ENCODE results near the gene SLIT3. TPM values are rescaled to one million over a fixed set of nuclear protein-coding genes. Genes with fewer than 3 reads are reported as not detected.

Gene SLIT3
- total RNA-seq, 1 experiment from 2014 or later, result 0.92 TPM

GRCh38 chr5:169103586-169104181 lies 197.3 kb downstream of the SLIT3 start:
- Histone ChIP-seq H3K27me3 (ENCODE audit: insufficient read depth, low read length) (no peaks in the 10 kb centered on the region), H3K14ac (ENCODE audit: insufficient read depth, low read length) (no peak overlapping the region), H3K23me2 (ENCODE audit: insufficient read length, low read depth, low read length, poor library complexity, severe bottlenecking) (no peaks in the 10 kb centered on the region), H3K23ac (ENCODE audit: insufficient read length, low read depth, low read length) (no peak overlapping the region), H3T11ph (ENCODE audit: low read length) (no peak overlapping the region), H3K9me3 (ENCODE audit: control insufficient read depth, low read depth, low read length) (no peaks in the 10 kb centered on the region), H3K9ac (ENCODE audit: extremely low read depth, insufficient read length, low read length) (no peak overlapping the region), H3K4ac (ENCODE audit: low read depth, low read length) (no peak overlapping the region), H3K4me2 (ENCODE audit: insufficient read depth, insufficient read length, low read length) (no peak overlapping the region), H2BK12ac (ENCODE audit: insufficient read length, low read depth, low read length) (no peak overlapping the region), H4K8ac (replicated peaks; ENCODE audit: insufficient read length, low read depth, low read length) (no peak overlapping the region), H3K56ac (ENCODE audit: insufficient read length, low read depth, low read length) (no peak overlapping the region), H3K18ac (ENCODE audit: insufficient read length, low read depth, low read length) (no peak overlapping the region), H2BK5ac (ENCODE audit: insufficient read length, low read length) (no peak overlapping the region), H4K20me1 (ENCODE audit: control insufficient read depth, insufficient read depth, insufficient read length) (no peaks in the 10 kb centered on the region), H3K4me1 (ENCODE audit: insufficient read depth, low read length) (peaks cover 3% of the 10 kb centered on the region; the same call in 1 of the 2 replicates), H3K79me1 (ENCODE audit: insufficient read depth, low read depth, low read length, poor library complexity, severe bottlenecking) (no peaks in the 10 kb centered on the region), H2BK15ac (ENCODE audit: low read depth, low read length) (no peak overlapping the region), H4K5ac (ENCODE audit: insufficient read length, low read depth, low read length) (no peak overlapping the region), H3K27ac (ENCODE audit: insufficient read length, low read depth, low read length) (no peak overlapping the region), H2BK20ac (ENCODE audit: low read depth, low read length, poor library complexity, severe bottlenecking) (no peak overlapping the region), H3K79me2 (ENCODE audit: insufficient read depth, low read length) (no peaks in the 10 kb centered on the region), H2AFZ (ENCODE audit: low read length) (no peak overlapping the region), H2AK5ac (ENCODE audit: insufficient read length, low read length) (no peak overlapping the region), H2BK120ac (ENCODE audit: low read depth, low read length, poor library complexity, severe bottlenecking) (no peak overlapping the region), H4K91ac (ENCODE audit: insufficient read length, low read depth, low read length) (no peak overlapping the region)
- no peak for DNase-seq
- Mint-ChIP-seq H3K27me3 (ENCODE audit: low read depth) (peaks cover 15% of the 10 kb centered on the region), H3K9me3 (peaks cover 0 to 5% of the 10 kb centered on the region in 2 experiments; a peak in 2 of 5 replicates), H3K27ac (no peak overlapping the region; a peak in 1 of 7 replicates), H3K4me1 (peaks cover 38 to 41% of the 10 kb centered on the region in 2 experiments), H3K36me3 (ENCODE audit: insufficient read depth in 1 of 3, low read depth in 3 of 3) (peaks cover 0 to 5% (median 0%) of the 10 kb centered on the region in 3 experiments; a peak in 1 of 7 replicates), H3K4me3 (no peak overlapping the region)
- TF ChIP-seq CTCF (conservative IDR thresholded peaks at IDR 0.05), result no peak
- no CpG with 5 or more reads among the region's 11 CpGs for WGBS (ENCODE audit: extremely low coverage, insufficient read length, low lambda C conversion rate)
